C4-2B (cell line): ENCODE results near the gene VIP.

Experiments
- H3K27ac ChIP-seq: fragments of 450-650 bp; 2 replicates; pipeline ENCODE4 v1.5.1; 2017
- CTCF ChIP-seq: fragments of 450-650 bp; conservative IDR thresholded peaks from 2 replicates; pipeline ENCODE4 v1.5.1; 2017; ENCODE audit warnings: mild to moderate bottlenecking
- ZFX ChIP-seq: fragments of 450-650 bp; IDR thresholded peaks from 2 replicates; pipeline ENCODE4 v1.6.1; 2017

Gene VIP

GRCh38 chr6:152776833-152777232 lies 26.2 kb downstream of the VIP start:
- TF ChIP-seq CTCF (no peak), ZFX (no peak)
- no peak overlapping the region for H3K27ac ChIP-seq

DNA sequence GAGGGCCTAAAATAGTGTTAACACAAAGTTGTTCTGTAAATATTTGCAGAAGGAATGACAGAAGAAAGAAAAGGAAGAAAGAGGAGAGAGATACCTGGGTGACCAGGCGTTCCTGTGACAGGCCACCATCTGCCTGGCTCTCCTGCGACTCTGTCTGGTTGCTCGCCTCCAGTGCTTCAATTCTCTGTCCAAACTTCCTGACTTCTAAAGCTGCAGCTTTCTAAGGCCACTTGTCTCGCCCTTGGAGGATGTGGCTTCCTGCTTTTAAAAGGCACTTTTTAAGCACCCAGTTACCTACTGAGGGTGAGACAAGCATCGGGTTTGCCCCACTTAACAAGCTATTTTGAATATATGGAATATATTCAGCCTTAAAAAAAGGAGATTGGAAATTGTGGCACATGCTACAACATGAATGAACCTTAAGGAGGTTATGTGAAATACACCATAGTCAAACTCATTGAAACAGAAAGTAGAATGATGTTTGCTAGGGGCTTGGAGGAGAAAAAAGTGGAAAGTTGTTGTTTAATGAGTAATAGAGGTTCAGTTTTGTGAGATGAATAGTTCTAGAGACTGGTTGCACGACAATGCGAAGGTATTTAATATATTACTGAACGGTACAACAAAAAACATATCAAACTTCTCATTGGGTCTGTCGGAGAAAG lies 32.8 kb downstream of the VIP start:
- no peak overlapping the region for H3K27ac ChIP-seq
- TF ChIP-seq CTCF (no peak), ZFX (no peak)

GRCh38 chr6:152794696-152795095 lies 44.1 kb downstream of the VIP start:
- TF ChIP-seq ZFX (no peak), CTCF (no peak)
- no peak overlapping the region for H3K27ac ChIP-seq

DNA sequence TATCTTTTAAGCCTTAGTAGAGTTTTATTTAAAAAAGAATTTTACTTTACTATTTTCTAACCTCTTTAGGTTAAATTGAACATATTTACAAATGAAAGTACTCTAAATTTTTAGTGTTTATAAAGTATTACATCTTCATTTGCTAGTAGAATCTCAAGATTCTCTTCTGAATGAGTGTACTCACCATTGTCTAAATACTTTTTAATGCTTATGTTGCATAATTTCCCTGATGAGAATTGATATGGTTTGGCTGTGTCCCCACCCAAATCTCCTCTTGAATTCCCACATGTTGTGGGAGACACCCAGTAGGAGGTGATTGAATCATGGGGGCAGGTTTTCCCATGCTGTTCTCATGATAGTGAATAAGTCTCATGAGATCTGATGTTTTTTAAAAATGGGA lies 53.6 kb downstream of the VIP start:
- TF ChIP-seq ZFX = no peak
- TF ChIP-seq CTCF = no peak
- no peak overlapping the region for H3K27ac ChIP-seq
